HepG2 (cell line): ENCODE data around the gene PIM3. TPM values are rescaled to one million over a fixed set of nuclear protein-coding genes. Genes with fewer than 3 reads are reported as not detected.

Source experiments
- ARNT2 ChIP-seq: sonication (generic); formaldehyde crosslinking; IDR thresholded peaks from 2 replicates; pipeline ENCODE4 v1.8.0; 2022; ENCODE audit warnings: mild to moderate bottlenecking, low read depth, missing genetic modification reagents, moderate library complexity
- DDIT3 ChIP-seq: sonication (generic); formaldehyde crosslinking; IDR thresholded peaks from 2 replicates; pipeline ENCODE4 v1.4.0; 2020; ENCODE audit warnings: mild to moderate bottlenecking, missing genetic modification reagents
- EP300 ChIP-seq, 3 experiments: sonication (generic) in 1 of 3; formaldehyde crosslinking in 1 of 3; IDR thresholded peaks; 2 replicates each; pipeline versions ENCODE4 v1.5.1 to v1.6.1; 2011 to 2020; ENCODE audit warnings: low read depth in 2 of 3, low read length in 2 of 3, borderline replicate concordance in 1 of 3, improper control_type of control experiment in 1 of 3, mild to moderate bottlenecking in 1 of 3, missing genetic modification reagents in 1 of 3, moderate library complexity in 1 of 3
- ESRRA ChIP-seq: sonication (generic); formaldehyde crosslinking; IDR thresholded peaks from 2 replicates; pipeline ENCODE4 v1.5.1; 2020; ENCODE audit warnings: mild to moderate bottlenecking, low read depth, missing genetic modification reagents
- FOXA3 ChIP-seq: IDR thresholded peaks from 2 replicates; pipeline ENCODE4 v1.6.1; 2016; ENCODE audit warnings: missing genetic modification reagents, missing compliant biosample characterization
- MAZ ChIP-seq, 2 experiments: sonication (generic) in 1 of 2; formaldehyde crosslinking in 1 of 2; IDR thresholded peaks; 2 replicates each; pipeline versions ENCODE4 v1.5.0 to v1.6.1; 2012 to 2020; ENCODE audit warnings: low read depth in 2 of 2, mild to moderate bottlenecking in 2 of 2, borderline replicate concordance in 1 of 2, improper control_type of control experiment in 1 of 2, low read length in 1 of 2, missing genetic modification reagents in 1 of 2, moderate library complexity in 1 of 2
- NCOA1 ChIP-seq: sonication (generic); formaldehyde crosslinking; IDR thresholded peaks from 2 replicates; pipeline ENCODE4 v1.9.0; 2021; ENCODE audit warnings: missing genetic modification reagents
- PCBP2 ChIP-seq: fragments of 200-400 bp; formaldehyde crosslinking; optimal IDR thresholded peaks from 2 replicates; pipeline ENCODE3; 2018; ENCODE audit warnings: low read length, low read depth; ENCODE audit not compliant: poor library complexity, severe bottlenecking
- POLR2AphosphoS5 ChIP-seq: IDR thresholded peaks from 2 replicates; pipeline ENCODE4 v1.6.1; 2012; ENCODE audit warnings: low read depth, low read length
- SMAD3 ChIP-seq: sonication (generic); formaldehyde crosslinking; IDR thresholded peaks from 2 replicates; pipeline ENCODE4 v1.4.0; 2020; ENCODE audit warnings: missing genetic modification reagents
- ZBTB40 ChIP-seq, 2 experiments: fragments of 450-650 bp in 1 of 2; sonication (generic) in 1 of 2; formaldehyde crosslinking in 1 of 2; IDR thresholded peaks; 2 replicates each; pipeline versions ENCODE4 v1.6.1 to v1.8.0; 2016 to 2022; ENCODE audit warnings: antibody characterized with exemption in 1 of 2, mild to moderate bottlenecking in 1 of 2, missing genetic modification reagents in 1 of 2
- ZNF143 ChIP-seq: sonication (generic); formaldehyde crosslinking; IDR thresholded peaks from 2 replicates; pipeline ENCODE4 v1.4.0; 2020; ENCODE audit warnings: missing genetic modification reagents
- ZNF629 ChIP-seq: sonication (generic); formaldehyde crosslinking; conservative IDR thresholded peaks from 2 replicates; pipeline ENCODE4 v1.5.0; 2020; ENCODE audit warnings: missing genetic modification reagents
- ZSCAN9 ChIP-seq: IDR thresholded peaks from 2 replicates; pipeline ENCODE4 v1.6.1; 2016; ENCODE audit warnings: borderline replicate concordance
- polyA plus RNA-seq, 8 experiments: library from polyadenylated mRNA; depleted of rRNA in 3 of 8; stranded (reverse) in 7 of 8; unstranded in 1 of 8; fragments of >200 nt; fragmentation: Illumina TruSeq in 4 of 8; extraction: Trizol in 4 of 8; gene quantifications; 2 replicates each; pipeline versions ENCODE4 v1.2.1 to v1.2.3, GENCODE V29; 2011 to 2016; ENCODE audit warnings: low read depth in 4 of 8, missing spikeins in 1 of 8, mixed read lengths in 1 of 8; ENCODE audit not compliant: insufficient read depth in 1 of 8
- total RNA-seq, 5 experiments: library from RNA; depleted of rRNA; stranded (reverse); fragments of >200 nt; fragmentation: Illumina TruSeq; extraction: Trizol; gene quantifications; 2 replicates each; pipeline ENCODE4 v1.2.3, GENCODE V29; 2016; ENCODE audit warnings: low read depth in 1 of 5

Gene PIM3
- total and polyA plus RNA-seq, 2 of the 13 experiments (the other 11 are each of a cell fraction or from before 2014, with no cell fraction given), result 21.6 to 31.2 TPM

GRCh38 chr22:49951986-49952896 is 8.3 kb upstream of the PIM3 start (continued):
- no peak for TF ChIP-seq SMAD3
- TF ChIP-seq ESRRA (CRISPR knock-in tag), result 0 out of 2 replicates have a peak, but pooled peaks have one; percentile 57
- no peak for TF ChIP-seq ZBTB40 (IDR thresholded peaks at IDR 0.05)
- TF ChIP-seq ZBTB40 (CRISPR knock-in tag; IDR thresholded peaks at IDR 0.05), result peak; percentile 41; the same call in 1 of the 2 replicates
- 0 out of 2 replicates have a peak, but pooled peaks have one; percentile 11 for TF ChIP-seq POLR2AphosphoS5
- no peak for TF ChIP-seq DDIT3 (CRISPR knock-in tag)
- no peak for TF ChIP-seq PCBP2
- peak; percentile 44 for TF ChIP-seq FOXA3 (CRISPR knock-in tag)
- TF ChIP-seq ZSCAN9 (CRISPR knock-in tag), result no peak
- TF ChIP-seq ARNT2 (CRISPR knock-in tag), result 0 out of 2 replicates have a peak, but pooled peaks have one; percentile 22
- no peak for TF ChIP-seq MAZ (IDR thresholded peaks at IDR 0.05; ENCODE audit: borderline replicate concordance, low read depth, low read length)
- no peak; the same call in 1 of the 2 replicates for TF ChIP-seq MAZ (CRISPR knock-in tag; IDR thresholded peaks at IDR 0.05; ENCODE audit: low read depth)
- TF ChIP-seq NCOA1 (CRISPR knock-in tag), result no peak
- peak; percentile 8 to 76; a peak in 2 of 4 replicates for TF ChIP-seq EP300 (IDR thresholded peaks at IDR 0.05; ENCODE audit: low read depth in 2 of 2, low read length in 2 of 2)
- TF ChIP-seq EP300 (CRISPR knock-in tag; IDR thresholded peaks at IDR 0.05; ENCODE audit: borderline replicate concordance), result peak; percentile 82
- TF ChIP-seq ZNF143 (CRISPR knock-in tag), result no peak
- peak; percentile 92 for TF ChIP-seq ZNF629 (CRISPR knock-in tag)
